ENCODE results near the gene CDC42BPB.

CDC42BPB gene

GRCh38 chr14:103061482-103061976, 4.2 kb upstream of the CDC42BPB start:
- no peak for DNase-seq (ENCODE audit: low spot score)
- no peak for TF ChIP-seq CTCF (IDR thresholded peaks at IDR 0.05; ENCODE audit: extremely low read depth, missing control alignments)

- no peak for TF ChIP-seq CTCF (IDR thresholded peaks at IDR 0.05; ENCODE audit: extremely low read depth, missing control alignments)
- no peak for DNase-seq (ENCODE audit: low spot score)
Observed at GRCh38 chr14:103059556-103059955, 2.2 kb upstream of the CDC42BPB start.

- no peak for DNase-seq (ENCODE audit: low spot score)
- TF ChIP-seq CTCF (IDR thresholded peaks at IDR 0.05; ENCODE audit: extremely low read depth, missing control alignments) = no peak
Observed at GRCh38 chr14:103058164-103059055, 1.1 kb upstream of the CDC42BPB start.

- TF ChIP-seq CTCF (IDR thresholded peaks at IDR 0.05; ENCODE audit: extremely low read depth, missing control alignments) = no peak
- no peak for DNase-seq (ENCODE audit: low spot score)
Observed at GRCh38 chr14:103057028-103057371, 349 bp downstream of the CDC42BPB start.

GRCh38 chr14:103056322-103057027, 874 bp downstream of the CDC42BPB start:
- no peak for TF ChIP-seq CTCF (IDR thresholded peaks at IDR 0.05; ENCODE audit: extremely low read depth, missing control alignments)
- no peak for DNase-seq (ENCODE audit: low spot score)

- no peak for DNase-seq (ENCODE audit: low spot score)
- TF ChIP-seq CTCF (IDR thresholded peaks at IDR 0.05; ENCODE audit: extremely low read depth, missing control alignments) = no peak
Observed at GRCh38 chr14:103055695-103056094, 1.7 kb downstream of the CDC42BPB start.

- TF ChIP-seq CTCF (IDR thresholded peaks at IDR 0.05; ENCODE audit: extremely low read depth, missing control alignments) = no peak
- no peak for DNase-seq (ENCODE audit: low spot score)
Observed at GRCh38 chr14:103052407-103052806, 4.9 kb downstream of the CDC42BPB start.
